Cerebellar cortex (tissue), 1 donor: ENCODE results near the gene KCNE1.
A peak's percentile ranks its signal among the peaks of the same experiment; 100 is the strongest.
"Not testable (repeated sequence)": the region's sequence is repeated elsewhere in the genome, so short reads cannot be mapped to it uniquely, and the experiment has no call there.

Experiments used
- DNase-seq: peaks from one replicate; pipeline ENCODE4 v3.0.0-alpha.2; 2015; ENCODE audit warnings: low spot score

Gene KCNE1

DNA sequence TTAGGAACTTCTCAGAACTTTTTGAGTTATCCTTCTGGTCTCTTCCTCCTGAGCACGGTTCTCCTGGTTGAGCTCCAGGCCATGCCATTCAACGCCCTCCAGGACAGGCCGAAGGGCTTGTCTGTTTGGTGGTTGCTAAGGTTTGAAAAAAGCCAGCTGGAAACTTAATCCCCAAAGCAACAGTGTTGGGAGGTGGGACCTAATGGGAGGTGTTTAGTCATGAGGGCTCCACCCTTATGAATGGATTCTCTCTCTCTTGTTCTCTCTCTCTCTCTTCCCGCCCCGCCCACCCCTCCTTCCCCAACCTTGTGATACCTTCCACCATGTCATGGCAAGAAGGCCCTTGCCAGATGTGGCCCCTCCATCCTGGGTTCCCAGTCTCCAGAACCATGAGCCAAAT lies 829 bp downstream of the KCNE1 start:
- no peak for DNase-seq

DNA sequence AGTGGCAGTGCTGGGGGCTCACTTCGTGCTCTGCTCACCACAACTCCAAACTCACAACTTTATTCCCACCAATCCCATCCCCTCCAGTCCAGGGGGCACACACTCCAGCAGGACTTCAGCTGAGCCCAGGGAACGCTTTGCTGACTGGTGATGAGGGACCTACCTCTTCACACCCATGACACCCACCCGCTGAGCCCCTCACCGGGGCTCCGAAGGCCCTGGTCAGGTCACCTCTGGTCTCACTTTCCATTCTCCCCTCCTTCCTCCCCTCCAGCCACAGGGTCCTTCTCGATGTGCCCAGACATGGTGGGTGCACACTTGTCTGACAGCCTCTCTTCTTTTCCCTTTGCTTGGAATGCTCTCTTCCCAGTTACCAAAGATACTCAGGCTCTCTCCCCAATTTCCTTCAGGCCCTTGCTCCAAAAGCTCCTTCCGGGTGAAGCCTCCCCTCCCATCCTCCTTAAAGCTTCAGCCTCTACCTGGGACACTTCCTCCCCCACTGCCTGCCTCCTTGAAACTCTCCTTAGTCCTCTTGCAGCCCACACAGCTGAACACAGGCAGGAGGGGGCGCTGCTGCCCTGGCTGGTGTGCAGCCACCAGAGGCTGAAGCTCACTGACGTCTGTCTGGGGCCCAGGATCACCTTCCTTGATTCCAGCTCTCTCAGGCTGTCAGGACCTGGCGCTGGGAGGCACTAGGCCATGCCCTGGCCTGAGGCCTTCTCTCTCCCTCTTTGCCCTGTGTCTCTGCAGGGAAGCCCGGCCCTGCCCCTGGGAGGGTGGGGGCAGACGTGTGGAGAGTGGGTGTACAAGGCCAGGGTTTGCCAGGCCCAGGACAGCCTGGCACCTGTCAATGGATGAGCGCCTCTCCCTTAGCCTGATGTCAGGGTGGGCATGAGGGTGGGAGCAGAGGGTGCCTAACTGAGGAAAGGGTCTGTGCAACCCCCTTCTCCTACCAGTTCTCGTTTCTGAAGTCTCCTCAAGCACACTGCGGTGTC lies 1.6 kb downstream of the KCNE1 start:
- peak; percentile 24 for DNase-seq

DNA sequence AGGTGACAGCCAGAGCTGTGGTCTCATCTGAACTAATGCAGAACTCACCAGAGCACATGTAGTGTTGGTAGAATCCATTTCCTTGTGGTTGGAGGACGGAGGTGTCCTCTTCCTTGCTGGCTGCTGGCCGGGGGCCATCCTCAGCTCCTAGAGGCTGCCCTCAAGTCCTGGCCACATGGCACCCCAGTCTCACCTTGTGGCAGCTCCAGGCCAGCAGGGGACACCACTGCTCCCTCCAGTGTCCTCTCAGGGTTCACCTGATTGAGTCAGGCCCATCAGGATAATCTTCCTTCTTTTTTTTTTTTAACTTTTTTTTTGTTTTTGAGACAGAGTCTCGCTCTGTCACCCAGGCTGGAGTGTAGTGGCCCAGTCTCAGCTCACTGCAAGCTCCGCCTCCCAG lies 2.9 kb downstream of the KCNE1 start:
- no peak for DNase-seq

GRCh38 chr21:34504595-34504994 lies 7.4 kb downstream of the KCNE1 start:
- DNase-seq = no peak

DNA sequence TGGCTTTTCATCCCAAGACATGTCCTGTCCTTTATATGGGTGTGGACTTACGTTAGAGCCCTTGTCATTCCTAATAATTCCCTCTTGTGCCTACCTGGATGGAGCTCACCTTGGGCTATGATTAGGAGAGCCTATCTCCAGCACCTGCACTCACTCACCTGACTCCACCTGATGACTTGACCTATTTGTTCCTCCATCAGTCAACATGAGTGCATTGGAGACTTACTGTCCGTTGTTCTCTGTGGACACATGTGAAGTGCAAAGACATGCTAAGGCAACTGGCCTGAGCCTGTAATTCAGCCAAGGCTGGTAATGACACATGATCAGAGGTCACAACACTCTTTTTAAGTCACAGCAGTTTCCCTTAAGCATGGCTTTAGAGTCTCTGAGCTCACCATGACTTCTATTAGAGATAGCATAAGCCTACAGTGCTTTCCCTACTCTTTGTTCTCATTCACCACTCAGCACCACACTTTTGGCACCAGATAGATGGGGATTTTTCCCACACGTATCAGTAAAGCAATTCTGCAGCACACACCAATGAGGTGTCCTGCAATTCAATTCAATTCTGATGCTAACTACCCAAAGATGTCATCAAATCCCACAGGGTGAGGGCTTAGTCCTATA lies 9.4 kb downstream of the KCNE1 start:
- no peak for DNase-seq

GRCh38 chr21:34501716-34502115 lies 10.3 kb downstream of the KCNE1 start:
- no peak for DNase-seq

DNA sequence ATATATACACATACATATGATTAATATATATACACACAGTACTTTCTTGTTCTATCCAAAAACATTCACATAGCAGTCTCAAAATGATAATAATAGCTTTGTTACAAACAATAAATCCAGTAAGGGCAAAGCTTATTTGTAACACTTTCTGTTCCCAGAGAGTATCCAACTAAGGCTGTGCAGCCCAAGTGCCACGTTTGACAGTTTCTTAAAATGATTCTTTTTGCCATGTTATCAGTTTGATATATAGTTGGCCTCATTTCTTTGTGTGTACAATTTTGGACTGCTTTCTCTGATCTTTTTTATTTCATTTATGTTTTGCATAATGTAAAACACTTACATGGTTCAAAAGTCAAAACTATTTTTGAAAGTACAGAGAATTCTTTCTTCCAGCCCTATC lies 11.8 kb downstream of the KCNE1 start:
- no peak for DNase-seq

DNA sequence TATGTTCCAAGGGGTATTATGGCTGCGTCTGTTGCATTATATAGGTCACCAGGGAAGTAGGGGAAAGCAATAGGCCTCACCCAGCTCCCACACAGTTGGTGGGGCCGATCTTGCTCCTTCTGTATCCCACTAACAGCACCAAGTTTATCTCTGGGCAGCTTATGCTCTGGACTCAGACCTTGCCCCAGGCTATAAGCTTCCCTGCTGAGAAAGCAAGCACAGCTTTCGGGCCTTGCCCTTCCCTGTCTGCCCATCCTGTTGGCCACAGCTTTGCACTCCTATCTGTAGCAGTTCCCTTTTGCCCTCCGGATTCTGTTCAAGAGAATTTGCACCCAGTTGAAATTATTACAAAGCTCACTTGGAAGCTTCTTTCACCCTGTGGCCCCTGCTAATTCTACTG lies 12.9 kb downstream of the KCNE1 start:
- DNase-seq = no peak

- DNase-seq = no peak
Measured at GRCh38 chr21:34498623-34499022, 13.4 kb downstream of the KCNE1 start.

- not testable (repeated sequence) for DNase-seq
Measured at GRCh38 chr21:34483854-34484253, 28.2 kb downstream of the KCNE1 start.

GRCh38 chr21:34483435-34483834 lies 28.6 kb downstream of the KCNE1 start:
- not testable (repeated sequence) for DNase-seq

DNA sequence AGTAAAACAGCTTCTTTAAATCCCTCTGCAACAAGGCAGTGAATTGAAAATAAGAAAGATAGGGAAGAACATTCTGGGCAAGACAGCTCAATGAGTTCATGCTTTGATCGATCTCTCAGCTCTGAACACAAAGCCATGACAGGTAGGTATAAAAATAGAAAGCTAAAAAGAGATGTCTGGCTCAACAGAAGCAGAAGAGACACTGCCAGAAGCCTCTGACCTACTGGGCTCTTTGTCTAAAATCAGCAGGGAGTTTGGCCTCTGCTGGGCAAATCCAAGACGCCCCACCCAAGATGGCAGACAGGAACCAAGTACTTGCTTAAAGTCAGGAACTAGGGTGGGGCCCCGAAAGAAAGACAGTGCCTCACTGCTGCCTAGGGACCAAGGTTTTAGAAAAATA lies 44.7 kb downstream of the KCNE1 start:
- DNase-seq = not testable (repeated sequence)

- not testable (repeated sequence) for DNase-seq
Measured at GRCh38 chr21:34459426-34459825, 52.6 kb downstream of the KCNE1 start.

DNA sequence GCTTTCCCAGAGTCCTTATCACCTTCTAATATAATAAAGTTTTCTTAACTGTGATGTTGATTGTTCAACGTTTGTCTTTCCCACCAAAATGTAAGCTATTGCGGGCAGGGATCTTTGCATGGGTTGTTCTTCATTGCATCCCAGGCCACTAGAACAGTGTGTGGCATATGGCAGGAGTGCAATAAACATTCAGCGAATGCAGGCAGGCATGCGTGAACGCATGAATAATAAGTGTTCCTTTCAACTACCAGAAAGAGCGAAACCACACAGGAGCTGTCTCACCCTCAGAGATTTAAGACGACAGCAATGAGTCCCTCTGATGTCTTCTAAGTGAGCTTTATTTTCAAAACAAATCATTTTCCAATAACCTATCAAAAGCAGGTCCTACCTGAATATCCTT lies 53.7 kb downstream of the KCNE1 start:
- not testable (repeated sequence) for DNase-seq

DNA sequence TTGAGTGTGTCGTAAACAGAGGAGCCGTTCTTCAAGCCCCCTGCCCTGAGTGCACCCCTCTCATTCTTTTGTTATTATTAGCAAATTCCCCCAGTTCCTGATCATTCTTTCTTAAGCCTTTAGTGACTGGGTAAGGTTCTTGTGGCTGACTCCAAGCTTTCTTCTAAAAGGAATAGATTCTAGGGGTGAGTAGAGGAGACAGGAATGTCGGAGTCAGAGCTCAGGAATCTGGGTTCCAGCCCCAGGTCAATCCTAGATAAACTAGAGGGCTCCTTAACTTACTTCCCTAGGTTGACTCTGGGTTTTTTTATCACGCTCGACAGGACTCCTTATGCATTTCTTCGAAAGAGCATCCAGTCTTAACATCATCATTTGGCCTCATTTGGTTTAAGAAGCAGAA lies 55.8 kb downstream of the KCNE1 start:
- not testable (repeated sequence) for DNase-seq

GRCh38 chr21:34455628-34456027 lies 56.4 kb downstream of the KCNE1 start:
- not testable (repeated sequence) for DNase-seq

- not testable (repeated sequence) for DNase-seq
Measured at GRCh38 chr21:34447018-34447417, 65.0 kb downstream of the KCNE1 start.

- not testable (repeated sequence) for DNase-seq
Measured at GRCh38 chr21:34443486-34443885, 68.5 kb downstream of the KCNE1 start.

GRCh38 chr21:34429710-34430109 lies 82.3 kb downstream of the KCNE1 start:
- DNase-seq = not testable (repeated sequence)

DNA sequence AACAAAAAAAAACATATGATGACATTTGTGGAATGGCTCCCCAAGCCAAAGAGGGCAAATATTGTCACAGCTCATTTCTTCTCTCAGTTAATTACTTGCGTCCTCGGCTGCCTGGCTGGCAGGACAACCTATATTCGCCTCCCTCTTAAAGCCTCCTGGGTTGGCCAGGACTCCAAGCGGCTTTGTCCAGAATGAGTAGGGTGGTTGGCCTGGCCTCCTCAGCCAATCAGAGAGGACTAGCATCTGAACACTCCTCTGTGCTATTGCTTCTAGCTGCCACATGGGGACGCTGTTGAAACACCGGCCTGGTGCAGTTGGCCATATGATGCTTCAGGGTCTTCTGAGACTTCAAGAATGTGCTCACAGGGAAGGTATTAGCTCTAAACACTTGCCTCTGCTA lies 83.6 kb downstream of the KCNE1 start:
- DNase-seq = not testable (repeated sequence)

- not testable (repeated sequence) for DNase-seq
Measured at GRCh38 chr21:34427339-34427738, 84.7 kb downstream of the KCNE1 start.

- DNase-seq = not testable (repeated sequence)
Measured at GRCh38 chr21:34423805-34424204, 88.2 kb downstream of the KCNE1 start, which contains the start of gene SMIM34. Gene SMIM34 (minus strand): TSS chr21:34423951. CDS start chr21:34423839, 112 bp downstream.
